ENCODE results near the gene ARFGAP1. TPM values are rescaled to one million over a fixed set of nuclear protein-coding genes. Genes with fewer than 3 reads are reported as not detected.

The ARFGAP1 gene
- total RNA-seq, 2 experiments from 2014 or later = 73.4 to 77.6 TPM

DNA sequence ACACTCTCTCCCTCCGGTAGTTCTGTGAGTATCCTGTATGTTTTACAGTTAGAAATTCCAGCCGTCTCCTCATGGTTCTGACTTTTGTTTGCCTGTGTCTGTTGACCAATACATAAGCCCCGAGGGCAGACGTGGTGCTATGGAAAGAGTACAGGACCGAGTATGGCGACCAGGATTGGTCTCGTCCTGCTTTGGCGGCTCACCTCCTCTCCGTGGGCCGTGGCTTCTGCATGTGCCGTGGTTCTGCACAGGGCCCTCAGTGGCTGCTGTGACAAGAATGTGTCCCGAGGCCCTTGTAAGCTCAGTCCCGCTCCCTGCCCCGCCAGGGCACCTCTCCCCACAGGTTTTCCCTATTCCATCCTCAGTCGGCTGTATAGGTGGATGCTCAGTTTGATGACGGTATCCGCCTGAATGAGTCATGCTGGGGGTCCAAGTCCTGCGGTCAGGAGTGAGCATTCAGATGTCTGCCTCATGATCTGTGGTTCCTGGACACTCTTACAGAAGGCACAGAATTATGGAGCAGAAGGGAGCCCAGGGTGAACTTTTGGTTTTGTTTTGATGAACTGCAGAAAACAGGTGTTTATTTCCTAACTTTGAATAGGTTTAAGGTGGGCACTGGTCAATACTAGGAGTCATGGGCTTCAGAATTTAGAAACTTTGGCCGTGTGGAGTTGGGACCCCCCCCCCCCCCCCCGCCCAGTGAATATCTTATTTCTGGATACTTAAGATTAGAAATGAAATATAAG, 1.2 kb downstream of the ARFGAP1 start:
- Mint-ChIP-seq H3K4me3 (peak overlapping the region; percentile 79), H3K4me1 (peaks cover 27% of the 10 kb centered on the region), H3K27ac (peak overlapping the region; percentile 83), H3K27me3 (no peaks in the 10 kb centered on the region), H3K9me3 (ENCODE audit: low read depth) (no peaks in the 10 kb centered on the region), H3K36me3 (ENCODE audit: low read depth) (peaks cover 7% of the 10 kb centered on the region)
- ATAC-seq = no peak
- ChIA-PET POLR2A (no interaction called here), CTCF (interaction anchor here (0.8 to 1.7 kb wide), 2 partner anchors 25 to 50 kb away, joined by 3 to 10 read pairs; no protein-coding TSS in a partner anchor)
- DNase-seq = peak; percentile 33
- intact Hi-C loops (cut with DNase I, micrococcal nuclease) = loop anchor here in 1 of 2 experiments (2.0 to 5.0 kb wide), 7 partner anchors 171 to 1035 kb away; partner anchors contain the start of genes ADRM1, DIDO1, GMEB2 and OSBPL2

DNA sequence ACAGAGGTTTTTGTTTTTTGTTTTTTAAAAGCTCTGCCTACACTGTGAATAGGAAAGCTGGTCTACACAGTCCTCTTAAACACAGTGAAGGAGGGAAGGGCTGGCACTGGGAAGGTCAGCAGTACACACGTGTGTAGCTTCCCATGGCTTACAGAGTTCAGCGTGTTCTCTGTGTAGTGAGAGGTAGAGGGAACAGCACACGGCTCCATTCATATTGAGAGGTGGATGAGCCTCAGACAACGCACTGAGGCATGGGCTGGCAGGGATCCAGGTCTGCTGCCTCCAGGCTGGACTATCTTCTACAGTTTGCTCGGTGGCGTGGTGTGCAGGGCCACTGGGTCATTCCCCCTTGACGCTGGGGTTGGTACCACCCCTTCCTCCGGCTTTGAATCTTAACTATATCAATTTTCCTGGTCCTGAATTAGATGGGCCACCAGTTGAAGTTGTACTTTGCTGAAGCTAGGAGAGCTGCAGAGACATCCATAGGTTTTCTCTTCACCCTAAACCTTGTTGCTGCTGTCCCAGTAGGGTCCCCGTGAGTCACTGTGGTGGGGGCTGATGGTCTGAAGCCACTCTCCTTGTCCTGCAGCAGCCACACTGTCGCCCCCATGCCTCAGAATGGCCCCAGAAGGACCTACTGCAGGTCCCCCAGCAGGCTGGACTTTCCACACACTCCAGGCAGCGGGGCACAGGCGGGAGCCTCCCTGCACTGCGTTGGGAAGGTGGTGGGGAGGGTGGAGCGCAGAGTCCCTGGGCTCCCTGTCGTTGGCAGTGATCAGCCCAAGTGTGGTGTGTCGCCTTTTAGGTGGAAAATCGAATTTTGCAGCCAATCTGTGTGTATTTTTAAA, 2.0 kb downstream of the ARFGAP1 start:
- ChIA-PET POLR2A (no interaction called here), CTCF (interaction anchor here (0.8 kb wide), 1 partner anchor 25 kb away, joined by 3 read pairs; no protein-coding TSS in a partner anchor)
- no peak for ATAC-seq
- H3K9me3 Mint-ChIP-seq (ENCODE audit: low read depth) = no peaks in the 10 kb centered on the region
- DNase-seq = no peak
- H3K36me3 Mint-ChIP-seq (ENCODE audit: low read depth) = peaks cover 10% of the 10 kb centered on the region
- intact Hi-C loops (cut with DNase I, micrococcal nuclease) = loop anchor here in 1 of 2 experiments (5.0 kb wide), 3 partner anchors 248 to 972 kb away; partner anchors contain the start of genes ADRM1, DIDO1 and PPDPF
- no peak overlapping the region for H3K27ac Mint-ChIP-seq
- peak overlapping the region; percentile 36 for H3K4me3 Mint-ChIP-seq
- H3K4me1 Mint-ChIP-seq = peaks cover 27% of the 10 kb centered on the region
- no peaks in the 10 kb centered on the region for H3K27me3 Mint-ChIP-seq

GRCh38 chr20:63275825-63276224, 3.2 kb downstream of the ARFGAP1 start:
- DNase-seq (no peak), ATAC-seq (no peak)
- peaks cover 25% of the 10 kb centered on the region for H3K4me1 Mint-ChIP-seq
- H3K36me3 Mint-ChIP-seq (ENCODE audit: low read depth) = peaks cover 10% of the 10 kb centered on the region
- H3K9me3 Mint-ChIP-seq (ENCODE audit: low read depth) = no peaks in the 10 kb centered on the region
- no peaks in the 10 kb centered on the region for H3K27me3 Mint-ChIP-seq
- CTCF ChIA-PET = interaction anchor here (1.3 kb wide), 1 partner anchor 53 kb away, joined by 3 read pairs; no protein-coding TSS in a partner anchor
- intact Hi-C loops (cut with DNase I, micrococcal nuclease) = no loop called here
- H3K27ac Mint-ChIP-seq = no peak overlapping the region
- POLR2A ChIA-PET = no interaction called here
- H3K4me3 Mint-ChIP-seq = no peak overlapping the region

GRCh38 chr20:63276956-63277355, 4.3 kb downstream of the ARFGAP1 start:
- Mint-ChIP-seq H3K4me3 (no peak overlapping the region), H3K9me3 (ENCODE audit: low read depth) (no peaks in the 10 kb centered on the region), H3K27me3 (no peaks in the 10 kb centered on the region), H3K36me3 (ENCODE audit: low read depth) (peaks cover 10% of the 10 kb centered on the region), H3K27ac (no peak overlapping the region), H3K4me1 (peaks cover 20% of the 10 kb centered on the region)
- POLR2A ChIA-PET = interaction anchor here (0.6 kb wide), 1 partner anchor 918 kb away, joined by 3 read pairs; no protein-coding TSS in a partner anchor
- intact Hi-C loops (cut with DNase I, micrococcal nuclease) = no loop called here
- CTCF ChIA-PET = interaction anchor here (0.6 to 1.3 kb wide), 2 partner anchors 34 to 54 kb away, joined by 3 to 5 read pairs; no protein-coding TSS in a partner anchor
- DNase-seq (no peak), ATAC-seq (no peak)

- Mint-ChIP-seq H3K27ac (no peak overlapping the region), H3K36me3 (ENCODE audit: low read depth) (peaks cover 13% of the 10 kb centered on the region), H3K9me3 (ENCODE audit: low read depth) (no peaks in the 10 kb centered on the region), H3K4me3 (no peak overlapping the region), H3K27me3 (no peaks in the 10 kb centered on the region), H3K4me1 (peaks cover 20% of the 10 kb centered on the region)
- CTCF ChIA-PET = interaction anchor here (0.6 kb wide), 1 partner anchor 34 kb away, joined by 5 read pairs; no protein-coding TSS in a partner anchor
- no peak for ATAC-seq
- no peak for DNase-seq
- intact Hi-C loops (cut with DNase I, micrococcal nuclease) = no loop called here
- POLR2A ChIA-PET = no interaction called here
These were observed 5.1 kb downstream of the ARFGAP1 start for GRCh38 chr20:63277466-63278272.

DNA sequence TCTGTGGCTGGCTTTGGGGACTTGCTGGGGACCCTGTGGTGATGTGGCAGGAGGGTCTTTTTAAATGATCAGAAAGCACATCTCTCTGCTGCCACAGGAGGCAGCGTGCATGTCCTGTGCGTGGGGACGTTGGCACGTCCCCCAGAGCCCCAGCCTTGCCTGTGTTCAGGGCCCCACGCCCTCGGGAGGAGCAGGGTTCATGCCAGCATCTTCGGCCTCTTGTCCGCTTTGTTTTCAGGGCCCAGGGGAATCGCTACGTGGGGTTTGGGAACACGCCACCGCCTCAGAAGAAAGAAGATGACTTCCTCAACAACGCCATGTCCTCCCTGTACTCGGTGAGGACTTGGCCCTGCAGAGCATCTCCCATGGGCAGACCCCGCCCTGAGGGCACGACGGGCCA, 6.0 kb downstream of the ARFGAP1 start:
- ATAC-seq = no peak
- ChIA-PET POLR2A (no interaction called here), CTCF (no interaction called here)
- Mint-ChIP-seq H3K4me3 (no peak overlapping the region), H3K4me1 (peaks cover 17% of the 10 kb centered on the region), H3K27me3 (no peaks in the 10 kb centered on the region), H3K36me3 (ENCODE audit: low read depth) (peaks cover 13% of the 10 kb centered on the region), H3K27ac (no peak overlapping the region), H3K9me3 (ENCODE audit: low read depth) (no peaks in the 10 kb centered on the region)
- no peak for DNase-seq
- intact Hi-C loops (cut with DNase I, micrococcal nuclease) = no loop called here

DNA sequence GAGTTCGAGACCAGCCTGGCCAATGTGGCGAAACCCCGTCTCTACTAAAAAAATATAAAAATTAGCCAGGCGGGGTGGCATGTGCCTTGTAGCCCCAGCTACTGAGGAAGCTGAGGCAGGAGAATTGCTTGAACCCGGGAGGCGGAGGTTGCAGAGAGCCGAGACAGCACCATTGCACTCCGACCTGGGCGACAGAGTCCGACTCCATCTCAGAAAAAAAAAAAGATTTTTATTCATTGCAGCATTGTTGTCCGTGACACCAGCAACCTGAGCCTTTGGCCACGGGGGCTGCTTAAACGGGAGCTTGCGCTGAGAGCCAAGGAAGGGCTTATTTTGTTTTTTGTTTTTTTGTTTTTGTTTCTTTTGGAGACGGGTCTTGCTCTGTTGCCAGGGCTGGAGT, 7.3 kb downstream of the ARFGAP1 start:
- H3K36me3 Mint-ChIP-seq (ENCODE audit: low read depth) = peaks cover 10% of the 10 kb centered on the region
- no peak overlapping the region for H3K4me3 Mint-ChIP-seq
- intact Hi-C loops (cut with DNase I, micrococcal nuclease) = no loop called here
- peaks cover 9% of the 10 kb centered on the region for H3K4me1 Mint-ChIP-seq
- no peaks in the 10 kb centered on the region for H3K9me3 Mint-ChIP-seq (ENCODE audit: low read depth)
- no peaks in the 10 kb centered on the region for H3K27me3 Mint-ChIP-seq
- ATAC-seq = no peak
- ChIA-PET POLR2A (no interaction called here), CTCF (no interaction called here)
- no peak overlapping the region for H3K27ac Mint-ChIP-seq
- DNase-seq = no peak

GRCh38 chr20:63280371-63280770, 7.8 kb downstream of the ARFGAP1 start:
- H3K4me1 Mint-ChIP-seq = peaks cover 4% of the 10 kb centered on the region
- H3K36me3 Mint-ChIP-seq (ENCODE audit: low read depth) = peaks cover 10% of the 10 kb centered on the region
- no peaks in the 10 kb centered on the region for H3K27me3 Mint-ChIP-seq
- ChIA-PET CTCF (no interaction called here), POLR2A (interaction anchor here (0.6 kb wide), 1 partner anchor 82 kb away, joined by 3 read pairs; no protein-coding TSS in a partner anchor)
- ATAC-seq = no peak
- intact Hi-C loops (cut with DNase I, micrococcal nuclease) = no loop called here
- no peaks in the 10 kb centered on the region for H3K9me3 Mint-ChIP-seq (ENCODE audit: low read depth)
- H3K27ac Mint-ChIP-seq = no peak overlapping the region
- DNase-seq = no peak
- H3K4me3 Mint-ChIP-seq = no peak overlapping the region

- H3K36me3 Mint-ChIP-seq (ENCODE audit: low read depth) = peaks cover 16% of the 10 kb centered on the region
- peaks cover 3% of the 10 kb centered on the region for H3K4me1 Mint-ChIP-seq
- H3K9me3 Mint-ChIP-seq (ENCODE audit: low read depth) = no peaks in the 10 kb centered on the region
- ATAC-seq (no peak), DNase-seq (peak; percentile 35)
- POLR2A ChIA-PET = interaction anchor here (0.6 kb wide), 1 partner anchor 83 kb away, joined by 3 read pairs; no protein-coding TSS in a partner anchor
- H3K27me3 Mint-ChIP-seq = no peaks in the 10 kb centered on the region
- CTCF ChIA-PET = interaction anchor here (0.6 to 0.9 kb wide), 2 partner anchors 10 to 11 kb away, joined by 3 read pairs; no protein-coding TSS in a partner anchor
- no peak overlapping the region for H3K4me3 Mint-ChIP-seq
- no peak overlapping the region for H3K27ac Mint-ChIP-seq
- intact Hi-C loops (cut with DNase I, micrococcal nuclease) = no loop called here
These were observed 8.4 kb downstream of the ARFGAP1 start for GRCh38 chr20:63280929-63281545.

DNA sequence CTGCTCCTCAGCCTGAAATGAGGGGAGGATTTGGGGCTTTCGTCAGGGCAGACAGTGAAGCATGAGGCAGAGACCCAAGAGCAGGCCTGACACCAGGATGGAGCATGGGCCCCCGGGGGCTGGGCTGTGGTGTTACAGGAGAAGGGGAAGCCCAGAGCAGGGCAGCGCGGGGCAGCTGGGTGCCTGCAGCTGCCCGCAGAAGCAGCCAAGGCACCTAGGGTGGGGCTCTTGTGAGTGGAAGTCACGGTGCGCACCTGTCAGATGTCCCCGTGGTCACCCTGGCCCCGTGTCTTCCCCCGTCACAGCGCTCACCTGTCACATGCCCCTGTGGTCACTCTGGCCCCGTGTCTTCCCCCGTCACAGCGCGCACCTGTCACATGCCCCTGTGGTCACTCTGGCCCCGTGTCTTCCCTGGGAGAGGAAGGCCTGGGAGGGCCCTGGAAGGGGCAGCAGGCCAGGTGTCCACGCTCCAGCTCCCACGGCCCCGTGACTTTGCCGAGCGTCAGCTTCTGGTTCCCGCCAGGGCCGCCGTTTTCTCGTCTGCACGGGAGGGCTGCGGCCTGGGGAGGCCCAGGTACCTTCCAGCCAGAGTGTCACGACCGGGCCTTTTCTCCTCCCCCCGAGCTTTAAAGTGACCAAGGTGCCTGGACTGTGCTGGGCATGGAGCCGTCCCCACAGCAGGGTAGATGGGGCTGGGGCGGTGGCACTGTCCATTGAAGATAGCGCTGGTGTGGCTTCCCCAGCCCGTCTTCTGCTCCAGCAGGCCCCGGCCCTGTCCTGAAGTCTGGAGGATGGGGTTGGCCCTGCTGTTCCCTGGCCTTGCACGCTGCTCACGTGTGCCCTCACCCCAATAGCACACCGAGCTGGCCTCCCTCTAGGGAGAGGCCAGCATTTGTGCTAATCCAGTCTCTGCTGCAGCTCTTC, 9.4 kb downstream of the ARFGAP1 start:
- ChIA-PET CTCF (interaction anchor here (0.6 to 0.9 kb wide), 2 partner anchors 9 to 12 kb away, joined by 3 read pairs; no protein-coding TSS in a partner anchor), POLR2A (no interaction called here)
- Mint-ChIP-seq H3K9me3 (ENCODE audit: low read depth) (no peaks in the 10 kb centered on the region), H3K36me3 (ENCODE audit: low read depth) (peaks cover 16% of the 10 kb centered on the region), H3K4me1 (peaks cover 3% of the 10 kb centered on the region), H3K27me3 (no peaks in the 10 kb centered on the region), H3K27ac (no peak overlapping the region), H3K4me3 (no peak overlapping the region)
- DNase-seq (no peak), ATAC-seq (no peak)
- intact Hi-C loops (cut with DNase I, micrococcal nuclease) = no loop called here

Data from activated CD4-positive, alpha-beta T cell treated with anti-CD3 and anti-CD28 coated beads for 36 hours (primary cell).